Sigmoid colon (tissue), 4 donors: ENCODE data around the gene GMDS.

ENCODE experiments used
- CTCF ChIP-seq, 4 experiments: fragments of 450-650 bp in 3 of 4; fragments of 200-600 bp in 1 of 4; IDR thresholded peaks; one replicate each; pipeline ENCODE4 v1.5.1; 2016 to 2019; ENCODE audit warnings: antibody characterized with exemption in 4 of 4, mild to moderate bottlenecking in 3 of 4, moderate library complexity in 2 of 4
- POLR2AphosphoS5 ChIP-seq, 4 donors: sonication (generic); formaldehyde crosslinking; IDR thresholded peaks; one replicate each; pipeline ENCODE4 v1.6.1; 2017; ENCODE audit warnings: antibody characterized with exemption in 4 of 4

GRCh38 chr6:1663511-1663910 lies 581.9 kb downstream of the GMDS start:
- TF ChIP-seq CTCF (IDR thresholded peaks at IDR 0.05): no peak
- TF ChIP-seq POLR2AphosphoS5 (IDR thresholded peaks at IDR 0.05): no peak
